Measurements from ENCODE around the gene SLC25A20.
"Not testable (repeated sequence)": the region's sequence is repeated elsewhere in the genome, so short reads cannot be mapped to it uniquely, and the experiment has no call there.

SLC25A20 gene, protein sequence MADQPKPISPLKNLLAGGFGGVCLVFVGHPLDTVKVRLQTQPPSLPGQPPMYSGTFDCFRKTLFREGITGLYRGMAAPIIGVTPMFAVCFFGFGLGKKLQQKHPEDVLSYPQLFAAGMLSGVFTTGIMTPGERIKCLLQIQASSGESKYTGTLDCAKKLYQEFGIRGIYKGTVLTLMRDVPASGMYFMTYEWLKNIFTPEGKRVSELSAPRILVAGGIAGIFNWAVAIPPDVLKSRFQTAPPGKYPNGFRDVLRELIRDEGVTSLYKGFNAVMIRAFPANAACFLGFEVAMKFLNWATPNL
- total RNA-seq, result 47.8 to 66.7 reads per million in 2 donors

DNA sequence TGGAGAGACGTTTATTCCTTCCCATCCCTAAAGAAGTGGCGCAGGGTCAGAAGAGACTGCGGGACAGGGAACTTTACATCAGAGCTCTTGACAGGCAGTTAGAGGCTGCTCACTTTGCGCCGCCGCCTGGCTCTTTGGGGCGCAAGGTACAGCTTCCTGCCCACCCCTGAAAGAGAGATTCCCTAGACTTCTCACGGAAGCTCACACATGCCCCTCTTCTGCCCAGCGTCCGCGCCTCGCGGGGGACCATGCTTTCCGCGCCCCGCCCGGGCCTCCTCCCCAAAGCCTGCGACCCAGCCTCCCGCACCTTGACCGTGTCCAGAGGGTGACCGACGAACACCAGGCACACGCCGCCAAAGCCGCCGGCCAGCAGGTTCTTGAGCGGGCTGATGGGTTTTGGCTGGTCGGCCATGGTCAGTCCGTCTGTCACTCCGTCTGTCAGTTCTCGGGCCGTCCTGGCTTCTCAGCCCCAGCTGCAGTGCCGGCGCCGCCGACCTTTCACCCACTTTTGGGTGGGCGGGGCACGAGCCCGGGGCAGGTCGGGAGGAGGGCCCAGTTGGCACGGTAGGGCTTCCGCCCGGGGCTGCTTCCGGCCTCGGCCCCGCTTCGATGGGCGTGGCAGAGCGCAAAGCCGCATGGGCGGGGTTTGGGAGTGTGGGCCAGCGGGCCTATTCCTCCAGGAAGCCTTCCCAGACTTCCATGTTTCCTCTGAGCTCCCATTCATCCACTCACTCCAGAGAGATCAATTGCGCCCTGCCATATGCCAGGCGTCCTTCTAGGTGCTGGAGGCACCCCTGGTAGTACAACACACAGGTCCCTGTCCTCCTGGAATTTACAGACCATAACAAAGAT lies at the start of gene SLC25A20:
TSS of gene SLC25A20 (minus strand) at position 500 of the 852 bp plus-strand sequence. CDS start at position 412, 88 bp downstream.
- DNase-seq, result peak; percentile 80

GRCh38 chr3:48945891-48946549 lies 47.3 kb upstream of the SLC25A20 start:
- no peak for DNase-seq

DNA sequence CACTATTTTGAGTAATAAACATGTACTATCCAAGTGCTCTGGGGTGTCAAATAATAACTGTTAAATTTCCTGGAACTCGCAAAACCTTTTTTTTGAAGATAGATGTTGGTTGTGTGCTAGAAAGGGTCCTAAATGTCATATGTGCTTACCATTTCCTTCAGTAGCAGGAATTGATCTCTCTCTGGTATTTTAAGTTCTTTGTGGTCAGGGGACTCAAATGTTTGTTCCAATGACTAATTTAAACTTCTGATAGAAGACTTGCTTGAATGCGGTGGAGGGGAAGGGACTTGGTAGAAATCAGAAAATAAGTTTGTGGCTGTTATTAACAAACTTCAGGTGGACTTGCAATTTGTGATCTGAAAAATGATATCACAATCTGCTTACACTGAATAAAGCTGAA lies 46.8 kb upstream of the SLC25A20 start:
- DNase-seq, result no peak

- no peak for DNase-seq
Observed at GRCh38 chr3:48938689-48939088, 40.0 kb upstream of the SLC25A20 start.

GRCh38 chr3:48938156-48938555 lies 39.5 kb upstream of the SLC25A20 start:
- DNase-seq, result no peak

DNA sequence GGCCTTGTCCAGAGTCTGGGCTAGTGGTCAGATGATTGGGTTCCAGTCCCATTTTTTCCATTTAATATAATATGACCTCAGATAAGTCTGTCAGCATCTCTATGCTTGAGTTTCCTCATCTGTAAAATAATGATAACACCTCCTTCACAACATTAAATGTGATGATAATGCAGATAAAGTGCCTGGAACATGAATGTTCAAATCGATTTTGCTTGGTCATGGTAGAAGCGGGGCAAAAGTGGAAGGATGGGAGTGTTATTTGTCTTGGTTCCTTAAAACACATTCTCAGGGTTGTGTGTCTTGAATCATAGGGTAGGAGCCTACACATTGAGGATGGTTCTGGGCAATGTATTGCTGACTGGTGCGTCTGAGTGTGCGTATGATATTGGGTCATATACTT lies 36.8 kb upstream of the SLC25A20 start:
- DNase-seq, result no peak

GRCh38 chr3:48934333-48934991 lies 35.8 kb upstream of the SLC25A20 start:
- no peak for DNase-seq

DNA sequence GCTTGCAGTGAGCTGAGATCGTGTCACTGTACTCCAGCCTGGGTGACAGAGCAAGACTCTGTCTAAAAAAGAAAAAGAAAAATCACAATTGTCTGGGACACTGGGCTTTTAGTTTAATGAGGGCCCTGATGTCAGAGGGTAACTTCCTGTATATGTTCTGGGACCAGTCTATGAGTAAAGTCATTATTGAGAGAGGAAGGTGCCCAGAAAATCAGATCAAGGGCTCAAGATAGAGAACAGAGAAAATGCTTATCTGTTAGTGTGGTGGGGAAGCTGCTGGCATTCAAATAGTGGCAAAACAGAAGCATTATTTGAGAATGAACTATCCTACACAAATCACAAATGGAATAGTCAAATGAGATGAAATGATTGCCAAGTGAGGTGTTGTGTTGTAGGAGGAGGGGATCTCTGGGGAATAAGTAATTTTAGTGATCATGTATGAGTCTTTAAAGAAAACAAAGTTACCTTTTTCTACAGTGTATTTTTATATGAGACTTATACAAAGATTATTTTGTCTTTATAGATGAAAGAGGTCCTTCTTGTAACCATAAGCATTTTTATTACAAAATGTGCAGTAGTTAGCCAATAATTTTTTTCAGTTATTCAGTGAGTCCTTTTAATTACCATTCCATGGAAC lies 33.4 kb upstream of the SLC25A20 start:
- no peak for DNase-seq

- no peak for DNase-seq
Observed at GRCh38 chr3:48930590-48930989, 31.9 kb upstream of the SLC25A20 start.

GRCh38 chr3:48929358-48930035 lies 30.8 kb upstream of the SLC25A20 start:
- DNase-seq, result no peak

DNA sequence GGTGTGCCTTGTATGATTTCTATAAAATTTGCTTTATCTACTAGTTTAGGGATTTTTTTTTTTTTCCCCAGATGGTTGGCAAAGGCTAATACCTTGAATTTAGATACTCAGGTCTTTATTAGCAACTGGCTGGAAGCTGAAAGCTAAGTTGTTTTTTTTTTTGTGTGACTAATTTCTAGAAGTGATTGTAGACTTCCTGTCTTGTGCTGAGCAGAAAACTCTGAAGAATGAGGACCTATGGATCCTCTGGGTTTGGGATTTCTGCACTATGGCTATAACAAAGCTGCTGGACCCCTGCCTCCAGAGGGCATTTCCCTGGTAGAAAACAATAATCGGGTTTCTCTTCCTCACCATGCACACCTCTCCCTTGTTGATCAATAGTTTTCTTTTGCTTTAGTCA lies 30.0 kb upstream of the SLC25A20 start:
- DNase-seq, result no peak

DNA sequence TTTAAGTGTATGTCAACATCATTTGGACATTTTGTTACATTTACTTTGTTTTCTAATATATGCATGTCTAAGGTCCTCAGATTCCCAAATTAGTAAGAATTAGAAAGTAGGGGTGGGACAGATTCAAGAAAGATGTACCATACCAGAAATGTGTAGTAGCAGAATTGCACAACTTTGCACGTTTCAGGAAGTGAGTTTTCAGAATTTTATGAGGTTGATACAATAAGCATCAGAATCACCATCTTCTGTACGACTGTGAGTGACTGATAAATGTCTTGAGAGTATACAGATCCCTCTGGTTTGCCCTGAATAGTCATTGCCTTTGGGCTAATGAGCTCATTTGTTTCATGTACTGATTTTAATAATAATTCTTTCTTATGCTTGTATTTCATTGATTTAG lies 29.2 kb upstream of the SLC25A20 start:
- no peak for DNase-seq

GRCh38 chr3:48926425-48927392 lies 28.0 kb upstream of the SLC25A20 start:
- no peak for DNase-seq

DNA sequence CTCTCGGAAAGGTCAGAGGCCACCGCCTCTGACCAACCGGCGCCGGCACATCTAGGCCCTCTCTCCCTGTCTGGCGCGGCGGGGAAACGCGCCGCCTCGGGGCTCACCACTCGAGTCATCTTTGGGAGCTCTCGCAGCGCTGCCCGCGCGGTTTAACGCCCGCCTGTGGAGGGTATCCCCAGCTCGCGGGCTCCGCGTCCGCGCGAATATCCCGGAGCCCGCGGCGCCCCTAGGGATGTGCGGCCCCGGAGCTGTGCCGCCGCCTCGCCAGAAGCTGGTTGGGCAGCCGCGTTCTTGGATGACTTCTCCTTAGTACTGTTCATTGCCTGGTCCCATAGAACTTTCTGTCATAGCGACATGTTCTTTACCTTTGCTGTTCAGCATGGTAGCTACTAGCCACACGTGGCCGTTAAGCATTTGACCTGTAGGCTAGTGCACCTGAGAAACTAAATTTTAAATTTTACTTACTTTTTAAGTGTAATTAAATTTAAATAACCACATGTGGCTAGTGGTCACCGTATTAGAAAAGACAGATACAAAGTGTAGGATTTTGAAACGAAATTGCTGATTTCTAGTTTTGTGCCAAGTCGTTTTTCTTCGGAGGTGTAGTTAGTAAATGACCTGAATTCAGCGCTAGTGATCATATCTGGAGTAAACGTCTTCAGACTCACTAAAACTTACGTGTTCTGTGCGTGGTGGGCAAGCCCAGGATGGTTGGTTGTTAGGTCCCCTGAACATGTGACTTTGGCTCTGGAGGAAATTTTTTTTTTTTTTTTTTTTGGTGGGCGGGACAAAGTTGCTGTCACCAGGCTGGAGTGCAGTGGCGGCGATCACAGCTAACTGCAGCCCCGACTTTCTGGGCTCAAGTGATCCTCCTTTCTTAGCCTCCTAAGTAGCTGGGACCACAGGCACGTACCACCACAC lies 20.8 kb upstream of the SLC25A20 start:
- DNase-seq, result peak; percentile 63

- peak; percentile 84 for DNase-seq
Observed at GRCh38 chr3:48918388-48919214, 19.9 kb upstream of the SLC25A20 start, which contains the start of gene ARIH2. Gene ARIH2, plus strand, starts transcription at chr3:48918842. Its CDS starts 8,717 bp downstream, at chr3:48927559.

- no peak for DNase-seq
Observed at GRCh38 chr3:48915296-48915695, 16.6 kb upstream of the SLC25A20 start.

GRCh38 chr3:48907026-48907425 lies 8.3 kb upstream of the SLC25A20 start:
- not testable (repeated sequence) for DNase-seq

DNA sequence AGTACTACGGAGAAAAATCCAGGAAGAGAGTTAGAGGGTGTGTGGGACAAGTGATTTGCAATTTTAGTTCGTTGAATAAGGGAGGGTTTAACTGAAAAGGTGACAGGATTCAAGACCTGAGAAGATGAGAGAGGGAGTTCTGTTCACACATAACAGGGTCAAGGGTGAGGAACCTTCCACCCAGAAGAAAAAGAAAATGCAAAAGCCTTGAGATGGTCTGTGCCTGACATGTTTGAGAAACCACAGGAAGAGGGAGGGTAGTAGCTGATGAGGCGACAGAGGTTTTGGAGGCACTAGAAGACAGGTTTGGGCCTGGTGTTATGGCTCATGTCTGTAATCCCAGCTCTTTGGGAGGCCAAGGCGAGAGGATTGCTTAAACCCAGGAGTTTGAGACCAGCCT lies 591 bp upstream of the SLC25A20 start:
- DNase-seq, result no peak
